Stomach (tissue), 4 donors: Measurements from ENCODE around the gene CEP164.

ENCODE experiments used
- CTCF ChIP-seq, 7 experiments: fragments of 450-650 bp in 4 of 7; fragments of 200-600 bp in 3 of 7; sonication (generic) in 3 of 7; IDR thresholded peaks; one replicate each; pipeline ENCODE4 v1.5.1; 2016 to 2019; ENCODE audit warnings: antibody characterized with exemption in 7 of 7, control low read depth in 2 of 7, mild to moderate bottlenecking in 1 of 7
- EP300 ChIP-seq: sonication (generic); formaldehyde crosslinking; IDR thresholded peaks from one replicate; pipeline ENCODE4 v1.6.1; 2017; ENCODE audit warnings: antibody characterized with exemption
- POLR2A ChIP-seq, 4 donors: fragments of 450-650 bp; IDR thresholded peaks; one replicate each; pipeline ENCODE4 v1.6.1; 2016; ENCODE audit warnings: antibody characterized with exemption in 4 of 4, control low read depth in 2 of 4, mild to moderate bottlenecking in 1 of 4, moderate library complexity in 1 of 4

- TF ChIP-seq CTCF (IDR thresholded peaks at IDR 0.05): no peak
- TF ChIP-seq POLR2A (IDR thresholded peaks at IDR 0.05): no peak
- TF ChIP-seq EP300: no peak
Measured at GRCh38 chr11:117391181-117391580, 63.5 kb downstream of the CEP164 start.
